ENCODE measurements around the gene ACTC1. TPM values are rescaled to one million over a fixed set of nuclear protein-coding genes. Genes with fewer than 3 reads are reported as not detected.
A peak's percentile ranks its signal among the peaks of the same experiment; 100 is the strongest.

ACTC1 gene
- total and polyA plus RNA-seq, 3 experiments from 2014 or later = not detected

- CTCF ChIA-PET = no interaction called here
- no peaks in the 10 kb centered on the region for H3K9me3 Mint-ChIP-seq
These were observed 29.6 kb downstream of the ACTC1 start for GRCh38 chr15:34765741-34766140.

GRCh38 chr15:34760909-34761308 lies 34.4 kb downstream of the ACTC1 start:
- Histone ChIP-seq H3K27ac (ENCODE audit: low read depth, low read length) (no peak overlapping the region), H3K36me3 (ENCODE audit: insufficient read depth, low read length) (no peaks in the 10 kb centered on the region), H3K9me3 (ENCODE audit: low read length) (no peaks in the 10 kb centered on the region), H3K27me3 (ENCODE audit: insufficient read depth, low read length, poor library complexity, severe bottlenecking) (peaks cover 9% of the 10 kb centered on the region), H3K4me1 (ENCODE audit: insufficient read depth, low read length) (no peaks in the 10 kb centered on the region), H3K4me3 (ENCODE audit: low read length) (no peak overlapping the region)
- no peaks in the 10 kb centered on the region for H3K4me1 Mint-ChIP-seq
- H3K27ac Mint-ChIP-seq = no peak overlapping the region
- H3K4me3 Mint-ChIP-seq = no peak overlapping the region
- no peak for DNase-seq
- ChIA-PET POLR2A (no interaction called here), CTCF (no interaction called here)
- no peaks in the 10 kb centered on the region for H3K9me3 Mint-ChIP-seq
- no peaks in the 10 kb centered on the region for H3K36me3 Mint-ChIP-seq
- H3K27me3 Mint-ChIP-seq = peaks cover 10 to 53% of the 10 kb centered on the region in 2 donors

More at GRCh38 chr15:34765741-34766140, 29.6 kb downstream of the ACTC1 start:
- Mint-ChIP-seq H3K4me3 (no peak overlapping the region), H3K36me3 (no peaks in the 10 kb centered on the region), H3K4me1 (no peaks in the 10 kb centered on the region), H3K27ac (no peak overlapping the region), H3K27me3 (peaks cover 2 to 16% of the 10 kb centered on the region in 2 donors)
- no peak overlapping the region for H3K4me3 ChIP-seq (ENCODE audit: low read length)
- DNase-seq = no peak
- no peak overlapping the region for H3K27ac ChIP-seq (ENCODE audit: low read depth, low read length)
- H3K27me3 ChIP-seq (ENCODE audit: insufficient read depth, low read length, poor library complexity, severe bottlenecking) = peaks cover 3% of the 10 kb centered on the region
- POLR2A ChIA-PET = no interaction called here
- no peaks in the 10 kb centered on the region for H3K4me1 ChIP-seq (ENCODE audit: insufficient read depth, low read length)
- no peaks in the 10 kb centered on the region for H3K36me3 ChIP-seq (ENCODE audit: insufficient read depth, low read length)
- no peaks in the 10 kb centered on the region for H3K9me3 ChIP-seq (ENCODE audit: low read length)

- ChIA-PET POLR2A (no interaction called here), CTCF (no interaction called here)
- H3K36me3 ChIP-seq (ENCODE audit: insufficient read depth, low read length) = no peaks in the 10 kb centered on the region
- Mint-ChIP-seq H3K9me3 (no peaks in the 10 kb centered on the region), H3K4me1 (peaks cover 0 to 3% (median 1%) of the 10 kb centered on the region in 3 donors), H3K27ac (no peak overlapping the region), H3K36me3 (no peaks in the 10 kb centered on the region), H3K27me3 (peaks cover 18 to 61% of the 10 kb centered on the region in 2 donors), H3K4me3 (no peak overlapping the region)
- H3K27ac ChIP-seq (ENCODE audit: low read depth, low read length) = no peak overlapping the region
- peaks cover 9% of the 10 kb centered on the region for H3K27me3 ChIP-seq (ENCODE audit: insufficient read depth, low read length, poor library complexity, severe bottlenecking)
- no peak overlapping the region for H3K4me3 ChIP-seq (ENCODE audit: low read length)
- no peaks in the 10 kb centered on the region for H3K4me1 ChIP-seq (ENCODE audit: insufficient read depth, low read length)
- H3K9me3 ChIP-seq (ENCODE audit: low read length) = no peaks in the 10 kb centered on the region
- no peak for DNase-seq
These were observed 35.4 kb downstream of the ACTC1 start for GRCh38 chr15:34759992-34760391.

GRCh38 chr15:34759347-34759746 lies 36.0 kb downstream of the ACTC1 start:
- H3K27ac ChIP-seq (ENCODE audit: low read depth, low read length) = no peak overlapping the region
- no peak overlapping the region for H3K4me3 Mint-ChIP-seq
- no peak overlapping the region for H3K4me3 ChIP-seq (ENCODE audit: low read length)
- peaks cover 9% of the 10 kb centered on the region for H3K27me3 ChIP-seq (ENCODE audit: insufficient read depth, low read length, poor library complexity, severe bottlenecking)
- no peaks in the 10 kb centered on the region for H3K9me3 Mint-ChIP-seq
- CTCF ChIA-PET = no interaction called here
- H3K36me3 ChIP-seq (ENCODE audit: insufficient read depth, low read length) = no peaks in the 10 kb centered on the region
- POLR2A ChIA-PET = no interaction called here
- H3K36me3 Mint-ChIP-seq = no peaks in the 10 kb centered on the region
- H3K9me3 ChIP-seq (ENCODE audit: low read length) = no peaks in the 10 kb centered on the region
- DNase-seq = no peak
- H3K4me1 Mint-ChIP-seq = peaks cover 0 to 3% (median 1%) of the 10 kb centered on the region in 3 donors
- no peaks in the 10 kb centered on the region for H3K4me1 ChIP-seq (ENCODE audit: insufficient read depth, low read length)
- no peak overlapping the region for H3K27ac Mint-ChIP-seq
- peaks cover 18 to 61% of the 10 kb centered on the region in 2 donors for H3K27me3 Mint-ChIP-seq

- Histone ChIP-seq H3K27me3 (ENCODE audit: insufficient read depth, low read length, poor library complexity, severe bottlenecking) (peaks cover 10% of the 10 kb centered on the region), H3K9me3 (ENCODE audit: low read length) (no peaks in the 10 kb centered on the region), H3K27ac (ENCODE audit: low read depth, low read length) (no peak overlapping the region), H3K4me3 (ENCODE audit: low read length) (no peak overlapping the region), H3K36me3 (ENCODE audit: insufficient read depth, low read length) (no peaks in the 10 kb centered on the region), H3K4me1 (ENCODE audit: insufficient read depth, low read length) (no peaks in the 10 kb centered on the region)
- no peak for DNase-seq
- peaks cover 0 to 6% (median 1%) of the 10 kb centered on the region in 3 donors for H3K4me1 Mint-ChIP-seq
- POLR2A ChIA-PET = no interaction called here
- no peak overlapping the region for H3K4me3 Mint-ChIP-seq
- H3K27me3 Mint-ChIP-seq = peaks cover 34 to 74% of the 10 kb centered on the region in 2 donors
- H3K9me3 Mint-ChIP-seq = peaks cover 0 to 2% (median 0%) of the 10 kb centered on the region in 5 donors
- H3K36me3 Mint-ChIP-seq = no peaks in the 10 kb centered on the region
- CTCF ChIA-PET = no interaction called here
- no peak overlapping the region for H3K27ac Mint-ChIP-seq
These were observed 38.1 kb downstream of the ACTC1 start for GRCh38 chr15:34757262-34757661.

GRCh38 chr15:34755419-34755773 lies 40.0 kb downstream of the ACTC1 start:
- Mint-ChIP-seq H3K4me1 (peaks cover 0 to 6% (median 1%) of the 10 kb centered on the region in 3 donors), H3K27me3 (peaks cover 40 to 81% of the 10 kb centered on the region in 2 donors), H3K4me3 (peak overlapping the region in 3 of 7 donors; percentile 11 to 65 (median 18)), H3K9me3 (peaks cover 0 to 4% (median 0%) of the 10 kb centered on the region in 5 donors), H3K27ac (no peak overlapping the region), H3K36me3 (no peaks in the 10 kb centered on the region)
- H3K4me3 ChIP-seq (ENCODE audit: low read length) = no peak overlapping the region
- POLR2A ChIA-PET = no interaction called here
- H3K36me3 ChIP-seq (ENCODE audit: insufficient read depth, low read length) = no peaks in the 10 kb centered on the region
- no peak overlapping the region for H3K27ac ChIP-seq (ENCODE audit: low read depth, low read length)
- no peaks in the 10 kb centered on the region for H3K9me3 ChIP-seq (ENCODE audit: low read length)
- H3K27me3 ChIP-seq (ENCODE audit: insufficient read depth, low read length, poor library complexity, severe bottlenecking) = peaks cover 10% of the 10 kb centered on the region
- CTCF ChIA-PET = no interaction called here
- no peaks in the 10 kb centered on the region for H3K4me1 ChIP-seq (ENCODE audit: insufficient read depth, low read length)
- no peak for DNase-seq

- H3K36me3 ChIP-seq (ENCODE audit: insufficient read depth, low read length) = no peaks in the 10 kb centered on the region
- H3K9me3 Mint-ChIP-seq = peaks cover 0 to 4% (median 0%) of the 10 kb centered on the region in 5 donors
- H3K27me3 Mint-ChIP-seq = peaks cover 40 to 77% of the 10 kb centered on the region in 2 donors
- no peaks in the 10 kb centered on the region for H3K4me1 ChIP-seq (ENCODE audit: insufficient read depth, low read length)
- H3K4me3 Mint-ChIP-seq = peak within 1 kb of the TSS in 4 of 7 donors; percentile 6 to 65 (median 14)
- ChIA-PET CTCF (no interaction called here), POLR2A (no interaction called here)
- no peaks in the 10 kb centered on the region for H3K36me3 Mint-ChIP-seq
- H3K27ac ChIP-seq (ENCODE audit: low read depth, low read length) = no peak within 1 kb of the TSS
- H3K4me3 ChIP-seq (ENCODE audit: low read length) = no peak within 1 kb of the TSS
- no peak within 1 kb of the TSS for H3K27ac Mint-ChIP-seq
- H3K9me3 ChIP-seq (ENCODE audit: low read length) = no peaks in the 10 kb centered on the region
- peaks cover 0 to 6% (median 1%) of the 10 kb centered on the region in 3 donors for H3K4me1 Mint-ChIP-seq
- no peak for DNase-seq
- peaks cover 10% of the 10 kb centered on the region for H3K27me3 ChIP-seq (ENCODE audit: insufficient read depth, low read length, poor library complexity, severe bottlenecking)
These were observed 40.5 kb downstream of the ACTC1 start, which contains the start of gene GJD2 for GRCh38 chr15:34754674-34755418. Gene GJD2, minus strand, starts transcription at chr15:34754998. Its CDS starts 510 bp downstream, at chr15:34754488.

- Mint-ChIP-seq H3K27me3 (peaks cover 40 to 71% of the 10 kb centered on the region in 2 donors), H3K27ac (no peak overlapping the region), H3K36me3 (no peaks in the 10 kb centered on the region), H3K4me1 (peaks cover 0 to 6% (median 1%) of the 10 kb centered on the region in 3 donors), H3K9me3 (peaks cover 0 to 4% (median 0%) of the 10 kb centered on the region in 5 donors), H3K4me3 (peak overlapping the region in 1 of 7 donors; percentile 6)
- POLR2A ChIA-PET = no interaction called here
- no peaks in the 10 kb centered on the region for H3K4me1 ChIP-seq (ENCODE audit: insufficient read depth, low read length)
- no peak overlapping the region for H3K27ac ChIP-seq (ENCODE audit: low read depth, low read length)
- no peaks in the 10 kb centered on the region for H3K9me3 ChIP-seq (ENCODE audit: low read length)
- H3K36me3 ChIP-seq (ENCODE audit: insufficient read depth, low read length) = no peaks in the 10 kb centered on the region
- no peak for DNase-seq
- no peak overlapping the region for H3K4me3 ChIP-seq (ENCODE audit: low read length)
- CTCF ChIA-PET = no interaction called here
- peaks cover 10% of the 10 kb centered on the region for H3K27me3 ChIP-seq (ENCODE audit: insufficient read depth, low read length, poor library complexity, severe bottlenecking)
These were observed 41.2 kb downstream of the ACTC1 start for GRCh38 chr15:34754171-34754601.

Data from CD8-positive, alpha-beta memory T cell (primary cell).